VCaP (cell line): Measurements from ENCODE around the gene ANO6.
"Not testable (repeated sequence)": the region's sequence is repeated elsewhere in the genome, so short reads cannot be mapped to it uniquely, and the experiment has no call there.

Experiments used
- H3K27ac ChIP-seq: fragments of 450-650 bp; 2 replicates; pipeline ENCODE4 v1.5.1; 2017
- CTCF ChIP-seq: fragments of 450-650 bp; conservative IDR thresholded peaks from 2 replicates; pipeline ENCODE4 v1.5.1; 2017; ENCODE audit warnings: mild to moderate bottlenecking, moderate library complexity

The ANO6 gene

GRCh38 chr12:45232146-45232755, 16.4 kb downstream of the ANO6 start:
- H3K27ac ChIP-seq = peak overlapping the region; percentile 3
- no peak for TF ChIP-seq CTCF

- no peak overlapping the region for H3K27ac ChIP-seq
These were observed 17.0 kb downstream of the ANO6 start for GRCh38 chr12:45232756-45233372.

GRCh38 chr12:45234139-45234865, 18.4 kb downstream of the ANO6 start:
- no peak overlapping the region for H3K27ac ChIP-seq
- TF ChIP-seq CTCF = no peak

More at GRCh38 chr12:45232756-45233372, 17.0 kb downstream of the ANO6 start:
- TF ChIP-seq CTCF = no peak

- no peak for TF ChIP-seq CTCF
- no peak overlapping the region; the same call in 1 of the 2 replicates for H3K27ac ChIP-seq
These were observed 19.5 kb downstream of the ANO6 start for GRCh38 chr12:45235087-45236025.

- not testable (repeated sequence) for H3K27ac ChIP-seq
These were observed 20.5 kb downstream of the ANO6 start for GRCh38 chr12:45236383-45236782.

- no peak overlapping the region for H3K27ac ChIP-seq
- no peak for TF ChIP-seq CTCF
These were observed 26.3 kb downstream of the ANO6 start for GRCh38 chr12:45242180-45242579.

- H3K27ac ChIP-seq = no peak overlapping the region
- TF ChIP-seq CTCF = no peak
These were observed 28.1 kb downstream of the ANO6 start for GRCh38 chr12:45243963-45244362.
